A673 (cell line): Measurements from ENCODE around the gene PACS1. TPM values are rescaled to one million over a fixed set of nuclear protein-coding genes. Genes with fewer than 3 reads are reported as not detected.

ENCODE experiments used
- BruUV-seq: library from RNA; stranded (reverse); fragments of 400-500 nt; replicated peaks from 2 replicates; lab custom pipeline; 2021; lab: Mats Ljungman, UMichigan
- CTCF ChIA-PET: fragments of 300-600 bp; sonication (Branson Sonifier 250); formaldehyde crosslinking; loops from one replicate; lab custom pipeline; 2022; ENCODE audit warnings: antibody characterized with exemption; lab: Charles Lee
- POLR2A ChIA-PET: fragments of 300-600 bp; sonication (Branson Sonifier 250); formaldehyde crosslinking; loops from one replicate; lab custom pipeline; 2022; ENCODE audit warnings: antibody characterized with exemption; ENCODE audit not compliant: low non-redundant PET; lab: Charles Lee
- DNase-seq: peaks from one replicate; pipeline ENCODE4 v3.0.0-alpha.2; 2015; ENCODE audit warnings: low spot score
- H3K27ac ChIP-seq: fragments of 200-600 bp; sonication (generic); 2 replicates; pipeline ENCODE4 v1.5.1; 2016; ENCODE audit warnings: mixed run types, low read depth, mild to moderate bottlenecking, mixed read lengths, antibody characterized with exemption, low read length; ENCODE audit not compliant: poor library complexity, severe bottlenecking
- H3K27me3 ChIP-seq: fragments of 200-600 bp; sonication (generic); replicated peaks from 2 replicates; pipeline ENCODE4 v1.6.1; 2017; ENCODE audit warnings: mixed run types, low read depth, mild to moderate bottlenecking, mixed read lengths, antibody characterized with exemption, low read length; ENCODE audit not compliant: insufficient read depth, poor library complexity
- H3K36me3 ChIP-seq: fragments of 200-600 bp; sonication (generic); 2 replicates; pipeline ENCODE4 v1.6.1; 2016; ENCODE audit warnings: mixed run types, mild to moderate bottlenecking, mixed read lengths, antibody characterized with exemption, low read length; ENCODE audit not compliant: insufficient read depth, poor library complexity, severe bottlenecking
- H3K4me1 ChIP-seq: fragments of 200-600 bp; sonication (generic); 2 replicates; pipeline ENCODE4 v1.6.1; 2017; ENCODE audit warnings: mixed run types, mild to moderate bottlenecking, mixed read lengths, antibody characterized with exemption, low read length; ENCODE audit not compliant: insufficient read depth, poor library complexity, severe bottlenecking
- H3K4me3 ChIP-seq: fragments of 200-600 bp; sonication (generic); 2 replicates; pipeline ENCODE4 v1.5.1; 2016; ENCODE audit warnings: low read depth, mixed run types, mild to moderate bottlenecking, mixed read lengths, low read length; ENCODE audit not compliant: poor library complexity, severe bottlenecking
- H3K9me3 ChIP-seq: fragments of 200-600 bp; sonication (generic); 2 replicates; pipeline ENCODE4 v1.6.1; 2016; ENCODE audit warnings: mixed run types, low read depth, mild to moderate bottlenecking, mixed read lengths, antibody characterized with exemption, low read length; ENCODE audit not compliant: poor library complexity, severe bottlenecking
- CTCF ChIP-seq: fragments of 300-800, 200-600 bp; sonication (generic); conservative IDR thresholded peaks from 2 replicates; pipeline ENCODE4 v1.5.1; 2017; ENCODE audit warnings: low read depth, mild to moderate bottlenecking, antibody characterized with exemption, low read length, moderate library complexity, mixed read lengths
- EZH2 ChIP-seq: fragments of 200-600 bp; sonication (generic); IDR thresholded peaks from 2 replicates; pipeline ENCODE4 v1.6.1; 2017; ENCODE audit warnings: borderline replicate concordance, low read depth, mild to moderate bottlenecking, mixed read lengths, antibody characterized with exemption, low read length; ENCODE audit not compliant: poor library complexity, severe bottlenecking
- intact Hi-C: fragments of 100-400 bp; cut with micrococcal nuclease; formaldehyde crosslinking; loops from one replicate; pipeline ENCODE4 v1.10.0; 2022; ENCODE audit not compliant: unreplicated experiment
- total RNA-seq: library from RNA; stranded (reverse); gene quantifications from 2 replicates; pipeline ENCODE4 v1.2.3, GENCODE V29; 2021

Gene PACS1
- total RNA-seq, 1 experiment from 2014 or later, result 75.7 TPM

DNA sequence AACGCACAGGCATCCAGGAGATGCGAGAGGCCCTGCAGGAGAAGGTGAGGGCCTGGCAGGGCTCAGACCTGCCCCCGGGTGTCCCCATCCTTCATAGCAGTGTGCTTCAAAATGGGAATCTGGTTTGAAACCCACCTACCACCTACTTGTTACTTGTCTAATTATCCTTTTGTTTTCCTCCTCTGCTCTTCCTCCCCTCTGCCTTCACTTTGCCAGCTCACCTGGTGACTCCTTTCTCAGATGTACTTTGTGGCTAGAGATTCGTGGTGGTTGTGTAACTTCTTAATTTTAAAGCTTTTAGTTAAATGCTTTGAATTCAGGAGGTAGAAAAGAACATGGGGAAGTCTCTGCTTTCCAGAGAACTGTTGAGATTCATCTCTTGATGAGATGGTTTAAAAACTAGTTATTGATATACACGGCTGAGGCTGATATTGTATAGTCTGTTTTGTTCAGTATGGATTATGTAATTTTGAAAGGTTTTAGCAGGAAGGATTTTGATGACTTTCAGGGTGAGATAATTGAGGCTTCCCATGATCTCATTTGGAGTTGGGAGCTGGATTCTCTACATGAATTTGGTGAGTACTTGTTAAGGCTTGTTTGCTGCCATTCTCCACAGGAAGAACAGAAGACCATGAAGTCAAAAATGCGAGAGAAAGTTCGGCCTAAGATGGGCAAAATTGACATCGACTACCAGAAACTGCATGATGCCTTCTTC lies 9.9 kb upstream of the PACS1 start:
- no peak for TF ChIP-seq CTCF
- no peak for TF ChIP-seq EZH2
- POLR2A ChIA-PET, result no interaction called here
- peaks cover 100% of the 10 kb centered on the region for H3K36me3 ChIP-seq
- BruUV-seq, result no TSS peak
- CTCF ChIA-PET, result interaction anchor here (0.6 kb wide), 1 partner anchor 14 kb away, joined by 3 read pairs; no protein-coding TSS in a partner anchor
- intact Hi-C loops, result no loop called here
- peaks cover 3% of the 10 kb centered on the region for H3K9me3 ChIP-seq
- H3K27ac ChIP-seq, result no peak overlapping the region
- H3K4me1 ChIP-seq, result no peaks in the 10 kb centered on the region
- no peak overlapping the region for H3K4me3 ChIP-seq
- DNase-seq, result no peak
- no peaks in the 10 kb centered on the region for H3K27me3 ChIP-seq

DNA sequence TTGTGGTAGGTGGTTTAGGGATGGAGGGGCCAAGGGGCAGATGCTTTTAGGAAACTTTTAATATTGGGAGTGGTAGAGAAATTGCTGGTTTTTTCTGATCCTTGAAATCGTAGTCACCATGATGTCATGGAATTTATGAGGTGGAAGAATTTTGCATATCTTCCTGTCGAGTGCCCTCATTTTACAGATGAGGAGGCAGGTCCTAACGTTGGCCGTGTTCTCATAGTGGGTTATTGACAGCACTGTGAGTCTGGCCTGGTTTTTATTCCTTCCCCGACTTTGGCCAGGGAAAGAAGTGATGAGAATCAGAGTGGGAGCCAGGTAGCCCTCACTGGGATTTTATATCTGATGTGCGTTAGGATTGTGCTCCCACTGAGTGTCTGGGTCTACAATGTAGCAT lies 8.8 kb upstream of the PACS1 start:
- ChIA-PET POLR2A (no interaction called here), CTCF (no interaction called here)
- no peak overlapping the region for H3K27ac ChIP-seq
- no peak for TF ChIP-seq EZH2
- TF ChIP-seq CTCF, result no peak
- intact Hi-C loops, result no loop called here
- H3K27me3 ChIP-seq, result no peaks in the 10 kb centered on the region
- peaks cover 100% of the 10 kb centered on the region for H3K36me3 ChIP-seq
- H3K4me3 ChIP-seq, result no peak overlapping the region
- no TSS peak for BruUV-seq
- DNase-seq, result no peak
- H3K4me1 ChIP-seq, result no peaks in the 10 kb centered on the region
- H3K9me3 ChIP-seq, result peaks cover 3% of the 10 kb centered on the region

- CTCF ChIA-PET, result interaction anchor here (0.6 kb wide), 1 partner anchor 1871 kb away, joined by 4 read pairs; no protein-coding TSS in a partner anchor
- H3K36me3 ChIP-seq, result peaks cover 100% of the 10 kb centered on the region
- no peaks in the 10 kb centered on the region for H3K4me1 ChIP-seq
- DNase-seq, result no peak
- H3K9me3 ChIP-seq, result peaks cover 3% of the 10 kb centered on the region
- no peaks in the 10 kb centered on the region for H3K27me3 ChIP-seq
- H3K27ac ChIP-seq, result no peak overlapping the region
- BruUV-seq, result no TSS peak
- no peak overlapping the region for H3K4me3 ChIP-seq
- TF ChIP-seq EZH2 (no peak), CTCF (no peak)
- POLR2A ChIA-PET, result no interaction called here
- intact Hi-C loops, result no loop called here
These were observed 7.7 kb upstream of the PACS1 start for GRCh38 chr11:66062408-66062807.
